Trophoblast cell (in vitro differentiated cells and primary cell): ENCODE data around the gene ECSCR.

Source experiments
- DNase-seq, 2 donors: peaks; one replicate each; pipeline ENCODE4 v3.0.0-alpha.2; 2016
- H2AFZ ChIP-seq: 2 replicates; pipeline ENCODE4 v1.6.1; 2013; ENCODE audit warnings: low read length, moderate library complexity, mild to moderate bottlenecking; ENCODE audit not compliant: insufficient read depth, poor library complexity
- H2AK5ac ChIP-seq: 2 replicates; pipeline ENCODE4 v1.6.1; 2013; ENCODE audit warnings: mild to moderate bottlenecking, low read length
- H2BK120ac ChIP-seq: 2 replicates; pipeline ENCODE4 v1.6.1; 2013; ENCODE audit warnings: low read length, mild to moderate bottlenecking, moderate library complexity; ENCODE audit not compliant: insufficient read depth, poor library complexity
- H2BK12ac ChIP-seq: 2 replicates; pipeline ENCODE4 v1.6.1; 2013; ENCODE audit warnings: mild to moderate bottlenecking, low read length, moderate library complexity
- H2BK5ac ChIP-seq: 2 replicates; pipeline ENCODE4 v1.6.1; 2013; ENCODE audit warnings: low read length, low read depth, moderate library complexity, mild to moderate bottlenecking; ENCODE audit not compliant: poor library complexity
- H3K14ac ChIP-seq: 2 replicates; pipeline ENCODE4 v1.6.1; 2013; ENCODE audit warnings: mild to moderate bottlenecking, low read length
- H3K18ac ChIP-seq: 2 replicates; pipeline ENCODE4 v1.6.1; 2013; ENCODE audit warnings: mild to moderate bottlenecking, low read length
- H3K23ac ChIP-seq: 2 replicates; pipeline ENCODE4 v1.6.1; 2013; ENCODE audit warnings: low read length
- H3K27ac ChIP-seq: 2 replicates; pipeline ENCODE4 v1.5.1; 2013; ENCODE audit warnings: low read depth, mild to moderate bottlenecking, inconsistent platforms, low read length, moderate library complexity
- H3K27me3 ChIP-seq: 2 replicates; pipeline ENCODE4 v1.6.1; 2013; ENCODE audit warnings: inconsistent platforms, mild to moderate bottlenecking, low read length, moderate library complexity; ENCODE audit not compliant: insufficient read depth
- H3K36me3 ChIP-seq, 2 experiments: 1 replicate in 1 of 2; 2 replicates in 1 of 2; pipeline ENCODE4 v1.6.1; 2013; ENCODE audit warnings: low read length in 2 of 2, mild to moderate bottlenecking in 2 of 2, moderate library complexity in 1 of 2; ENCODE audit not compliant: insufficient read depth in 2 of 2, control insufficient read depth in 1 of 2
- H3K4ac ChIP-seq: 2 replicates; pipeline ENCODE4 v1.6.1; 2013; ENCODE audit warnings: low read depth, mild to moderate bottlenecking, low read length, moderate library complexity
- H3K4me1 ChIP-seq, 2 experiments: 1 replicate in 1 of 2; 2 replicates in 1 of 2; pipeline ENCODE4 v1.6.1; 2013; ENCODE audit warnings: low read length in 2 of 2, mild to moderate bottlenecking in 2 of 2, moderate library complexity in 1 of 2; ENCODE audit not compliant: insufficient read depth in 2 of 2, control insufficient read depth in 1 of 2
- H3K4me2 ChIP-seq: 2 replicates; pipeline ENCODE4 v1.6.1; 2013; ENCODE audit warnings: inconsistent platforms, mild to moderate bottlenecking, low read length, moderate library complexity
- H3K4me3 ChIP-seq: 2 replicates; pipeline ENCODE4 v1.5.1; 2013; ENCODE audit warnings: mild to moderate bottlenecking, low read depth, low read length, inconsistent platforms
- H3K79me1 ChIP-seq: one replicate; pipeline ENCODE4 v1.6.1; 2013; ENCODE audit warnings: low read length
- H3K79me2 ChIP-seq: 2 replicates; pipeline ENCODE4 v1.6.1; 2013; ENCODE audit warnings: low read length, mild to moderate bottlenecking; ENCODE audit not compliant: control insufficient read depth, insufficient read depth, poor library complexity
- H3K9ac ChIP-seq: 2 replicates; pipeline ENCODE4 v1.6.1; 2013; ENCODE audit warnings: mild to moderate bottlenecking, low read length
- H3K9me3 ChIP-seq: 2 replicates; pipeline ENCODE4 v1.6.1; 2013; ENCODE audit warnings: low read depth, mild to moderate bottlenecking, control low read depth, inconsistent platforms, low read length; ENCODE audit not compliant: insufficient read depth
- H4K12ac ChIP-seq: 2 replicates; pipeline ENCODE4 v1.6.1; 2013; ENCODE audit warnings: low read depth, mild to moderate bottlenecking, low read length, moderate library complexity
- H4K8ac ChIP-seq: 2 replicates; pipeline ENCODE4 v1.6.1; 2013; ENCODE audit warnings: low read depth, mild to moderate bottlenecking, low read length, moderate library complexity
- H4K91ac ChIP-seq: one replicate; pipeline ENCODE4 v1.6.1; 2013; ENCODE audit warnings: low read depth, mild to moderate bottlenecking, low read length, moderate library complexity
- WGBS: extraction: QIAGEN DNeasy Blood & Tissue Kit; methylation state at CpG from one replicate; pipeline ENCODE4 v1.1.7; 2013; ENCODE audit warnings: missing lambda C conversion rate; ENCODE audit not compliant: insufficient read length, insufficient coverage; ENCODE audit errors: extremely low coverage; 5-methylcytosine and 5-hydroxymethylcytosine counted together

ECSCR gene

GRCh38 chr5:139439013-139439903 is 23.3 kb downstream of the ECSCR start, which contains the start of gene DNAJC18:
Gene DNAJC18, minus strand, starts transcription at chr5:139439525. Its CDS starts 80 bp downstream, at chr5:139439445.
- no CpG with 5 or more reads among the region's 49 CpGs for WGBS
- Histone ChIP-seq H2AK5ac (peak within 1 kb of the TSS; percentile 65), H3K4me1 (peaks cover 6% of the 10 kb centered on the region in 2 experiments), H3K14ac (peak within 1 kb of the TSS; percentile 98), H2BK5ac (peak within 1 kb of the TSS; percentile 88), H2AFZ (peak within 1 kb of the TSS; percentile 99), H4K12ac (peak within 1 kb of the TSS; percentile 100), H3K9ac (peak within 1 kb of the TSS; percentile 84), H4K8ac (peak within 1 kb of the TSS; percentile 98), H3K27me3 (no peaks in the 10 kb centered on the region), H3K79me2 (peaks cover 2% of the 10 kb centered on the region), H3K18ac (peak within 1 kb of the TSS; percentile 89), H2BK12ac (peak within 1 kb of the TSS; percentile 59), H3K4me3 (peak within 1 kb of the TSS; percentile 81), H3K4me2 (peak within 1 kb of the TSS; percentile 76), H3K27ac (peak within 1 kb of the TSS; percentile 82), H3K9me3 (no peaks in the 10 kb centered on the region), H3K4ac (peak within 1 kb of the TSS; percentile 87), H4K91ac (peak within 1 kb of the TSS; percentile 96), H2BK120ac (peak within 1 kb of the TSS; percentile 91), H3K23ac (no peak within 1 kb of the TSS), H3K36me3 (peaks cover 0 to 1% of the 10 kb centered on the region in 2 experiments), H3K79me1 (peaks cover 3% of the 10 kb centered on the region)
- DNase-seq = peak; percentile 80 to 87

GRCh38 chr5:139438707-139439012 is 23.9 kb downstream of the ECSCR start:
- Histone ChIP-seq H3K23ac (no peak overlapping the region), H2BK12ac (no peak overlapping the region), H3K36me3 (peaks cover 2% of the 10 kb centered on the region in 2 experiments), H2BK120ac (no peak overlapping the region), H3K27ac (no peak overlapping the region), H3K18ac (no peak overlapping the region), H2AK5ac (no peak overlapping the region), H4K12ac (no peak overlapping the region), H3K4me2 (peak overlapping the region; percentile 76), H4K8ac (peak overlapping the region; percentile 5), H3K27me3 (no peaks in the 10 kb centered on the region), H3K79me1 (peaks cover 3% of the 10 kb centered on the region), H3K79me2 (peaks cover 2% of the 10 kb centered on the region), H4K91ac (no peak overlapping the region), H3K4me1 (peaks cover 6% of the 10 kb centered on the region in 2 experiments), H3K4ac (no peak overlapping the region), H3K14ac (no peak overlapping the region), H3K9ac (peak overlapping the region; percentile 50), H2BK5ac (no peak overlapping the region), H3K9me3 (no peaks in the 10 kb centered on the region), H2AFZ (peak overlapping the region; percentile 1), H3K4me3 (no peak overlapping the region)
- no CpG with 5 or more reads among the region's 8 CpGs for WGBS
- peak in 1 of 2 donors; percentile 10 for DNase-seq

GRCh38 chr5:139435676-139436075 is 26.9 kb downstream of the ECSCR start:
- H3K18ac ChIP-seq = no peak overlapping the region
- H3K27ac ChIP-seq = no peak overlapping the region
- no peak overlapping the region for H2AFZ ChIP-seq
- no peak overlapping the region for H4K91ac ChIP-seq
- no peak overlapping the region for H3K9ac ChIP-seq
- no peak overlapping the region for H3K4me2 ChIP-seq
- H3K4ac ChIP-seq = no peak overlapping the region
- no peak for DNase-seq
- no peak overlapping the region for H4K8ac ChIP-seq
- H3K36me3 ChIP-seq = peaks cover 2% of the 10 kb centered on the region in 2 experiments
- no peak overlapping the region for H2BK12ac ChIP-seq
- H3K4me3 ChIP-seq = no peak overlapping the region
- H2BK5ac ChIP-seq = no peak overlapping the region
- no peaks in the 10 kb centered on the region for H3K9me3 ChIP-seq
- no peak overlapping the region for H2AK5ac ChIP-seq
- WGBS = no CpG with 5 or more reads among the region's 3 CpGs
- peaks cover 6% of the 10 kb centered on the region in 2 experiments for H3K4me1 ChIP-seq
- H2BK120ac ChIP-seq = no peak overlapping the region
- no peak overlapping the region for H3K14ac ChIP-seq
- no peaks in the 10 kb centered on the region for H3K27me3 ChIP-seq
- peaks cover 2% of the 10 kb centered on the region for H3K79me2 ChIP-seq
- no peak overlapping the region for H3K23ac ChIP-seq
- H3K79me1 ChIP-seq = peaks cover 3% of the 10 kb centered on the region
- no peak overlapping the region for H4K12ac ChIP-seq

- H2BK120ac ChIP-seq = no peak overlapping the region
- no peak overlapping the region for H3K4ac ChIP-seq
- H2AFZ ChIP-seq = no peak overlapping the region
- no peak overlapping the region for H2AK5ac ChIP-seq
- H3K4me3 ChIP-seq = no peak overlapping the region
- DNase-seq = peak in 1 of 2 donors; percentile 40
- no peak overlapping the region for H4K91ac ChIP-seq
- H3K4me2 ChIP-seq = no peak overlapping the region
- no peaks in the 10 kb centered on the region for H3K79me1 ChIP-seq
- no peaks in the 10 kb centered on the region for H3K4me1 ChIP-seq
- no peak overlapping the region for H3K27ac ChIP-seq
- H2BK5ac ChIP-seq = no peak overlapping the region
- H2BK12ac ChIP-seq = no peak overlapping the region
- H3K23ac ChIP-seq = no peak overlapping the region
- H3K14ac ChIP-seq = no peak overlapping the region
- peaks cover 4 to 5% of the 10 kb centered on the region in 2 experiments for H3K36me3 ChIP-seq
- H3K9me3 ChIP-seq = no peaks in the 10 kb centered on the region
- no CpG with 5 or more reads among the region's 1 CpG for WGBS
- no peak overlapping the region for H3K9ac ChIP-seq
- no peak overlapping the region for H4K8ac ChIP-seq
- H3K79me2 ChIP-seq = no peaks in the 10 kb centered on the region
- no peak overlapping the region for H3K18ac ChIP-seq
- no peak overlapping the region for H4K12ac ChIP-seq
- no peaks in the 10 kb centered on the region for H3K27me3 ChIP-seq
These were observed 30.8 kb downstream of the ECSCR start for GRCh38 chr5:139431706-139432105.
